HG02678 (cell line): Measurements from ENCODE around the gene PSMB9.
"Not testable (repeated sequence)": the region's sequence is repeated elsewhere in the genome, so short reads cannot be mapped to it uniquely, and the experiment has no call there.

ENCODE experiments used
- ATAC-seq: cut with Tn5 transposase; IDR thresholded peaks from one replicate; pipeline ENCODE4 v1.9.1; 2021; ENCODE audit warnings: mild to moderate bottlenecking, moderate library complexity; ENCODE audit not compliant: unreplicated experiment

Gene PSMB9

DNA sequence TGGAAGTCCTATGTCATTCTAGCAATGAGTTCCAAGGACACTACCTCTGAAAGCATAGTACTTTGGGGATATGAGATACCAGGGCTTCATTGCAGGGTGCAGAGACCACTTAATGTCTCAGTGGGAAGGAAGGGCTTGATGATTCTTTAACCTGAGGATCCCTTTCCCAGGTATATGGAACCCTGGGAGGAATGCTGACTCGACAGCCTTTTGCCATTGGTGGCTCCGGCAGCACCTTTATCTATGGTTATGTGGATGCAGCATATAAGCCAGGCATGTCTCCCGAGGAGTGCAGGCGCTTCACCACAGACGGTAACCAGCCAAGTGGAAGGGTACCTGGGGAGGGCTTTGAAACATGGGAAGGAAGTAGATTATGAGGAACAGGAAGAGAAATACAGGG, 4.2 kb downstream of the PSMB9 start:
- ATAC-seq = no peak

DNA sequence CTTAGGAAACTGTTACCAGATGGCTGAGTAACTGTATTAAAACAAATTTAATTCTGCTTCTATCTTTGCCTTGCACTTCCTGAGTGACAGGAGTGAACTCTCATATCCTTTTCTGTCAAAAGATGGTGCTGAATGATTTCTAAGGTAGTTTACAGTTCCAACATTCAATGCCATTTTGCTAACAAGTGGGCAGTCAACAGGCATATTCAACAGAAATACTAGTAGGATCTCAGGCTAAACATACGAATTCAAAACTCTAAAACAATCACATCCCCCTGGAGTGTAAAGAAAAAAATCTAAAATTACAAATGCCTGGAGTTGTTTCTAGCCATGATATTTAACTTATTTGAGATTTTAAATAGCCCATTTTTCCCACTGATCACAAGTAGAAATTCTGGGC, 6.7 kb downstream of the PSMB9 start:
- no peak for ATAC-seq

DNA sequence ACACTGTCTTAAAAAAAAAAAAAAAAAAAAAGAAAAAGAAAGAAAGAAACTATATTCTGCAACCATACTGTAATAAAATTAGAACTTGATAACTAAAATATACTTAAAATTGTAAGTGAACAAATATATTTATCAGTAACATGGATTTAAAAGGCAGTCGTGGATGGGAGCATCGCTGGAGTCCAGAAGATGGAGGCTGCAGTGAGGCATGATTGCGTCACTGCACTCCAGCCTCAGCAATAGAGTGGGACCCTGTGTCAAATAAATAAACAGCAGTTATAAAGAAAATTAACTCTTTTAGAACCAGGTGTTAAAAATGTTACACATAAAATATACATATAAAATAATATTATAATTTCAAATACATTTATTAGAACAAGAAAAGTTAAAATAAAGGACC, 8.7 kb downstream of the PSMB9 start:
- no peak for ATAC-seq

DNA sequence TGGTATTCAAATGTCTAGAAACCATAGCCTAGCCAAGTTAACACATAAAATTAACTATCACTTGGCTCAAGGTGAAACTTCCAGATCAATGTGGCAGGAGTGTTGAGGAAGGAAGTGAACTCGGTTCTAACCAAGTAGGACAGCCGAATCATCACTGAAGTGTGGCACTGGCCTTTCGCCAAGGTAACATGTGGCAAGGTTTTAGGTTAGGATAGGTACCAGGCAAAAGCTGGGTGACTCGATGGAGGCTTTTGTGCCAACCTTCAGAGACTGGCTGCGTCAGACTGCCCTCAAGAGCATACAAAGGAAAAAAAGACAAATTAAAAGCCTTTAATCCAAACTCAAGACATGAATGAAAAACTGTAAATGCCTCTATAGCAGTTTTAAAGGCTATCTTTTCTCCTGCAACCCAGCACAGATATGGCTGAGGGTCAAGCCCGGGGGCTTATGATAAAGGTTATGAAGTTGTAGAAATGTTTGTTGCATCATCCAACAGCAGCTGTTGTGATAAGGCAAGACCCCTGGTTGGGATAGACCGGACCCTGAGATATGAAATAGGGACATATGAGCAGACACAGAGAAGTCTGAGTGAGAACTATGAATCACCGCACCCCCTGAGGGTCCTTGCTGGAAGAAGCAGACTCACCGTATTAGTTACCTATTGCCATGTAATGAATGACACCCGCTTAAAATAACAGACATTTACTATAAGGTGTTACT, 11.9 kb downstream of the PSMB9 start:
- no peak for ATAC-seq

DNA sequence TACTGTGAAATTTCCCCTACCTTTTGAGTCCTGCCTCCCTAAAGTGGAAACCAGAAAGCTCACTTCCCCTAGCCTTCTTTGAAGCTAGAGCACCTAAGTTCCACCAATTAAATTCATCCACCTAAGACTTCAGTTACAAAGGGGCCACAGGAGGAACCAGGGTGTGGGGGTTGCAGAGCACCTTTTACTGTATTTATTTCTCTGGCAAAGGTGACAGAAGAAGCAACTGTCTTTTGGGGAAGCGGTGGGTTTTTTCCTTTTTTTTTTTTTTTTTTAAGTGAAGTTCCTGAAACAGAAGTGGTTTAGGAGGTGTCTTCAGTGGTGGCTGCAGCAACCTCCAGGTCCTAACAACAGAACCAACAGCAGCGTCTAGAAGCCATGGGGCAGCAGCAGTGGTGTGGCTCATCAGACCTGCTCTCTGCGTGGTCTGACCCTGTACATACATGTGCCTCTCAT, 13.1 kb downstream of the PSMB9 start:
- no peak for ATAC-seq

DNA sequence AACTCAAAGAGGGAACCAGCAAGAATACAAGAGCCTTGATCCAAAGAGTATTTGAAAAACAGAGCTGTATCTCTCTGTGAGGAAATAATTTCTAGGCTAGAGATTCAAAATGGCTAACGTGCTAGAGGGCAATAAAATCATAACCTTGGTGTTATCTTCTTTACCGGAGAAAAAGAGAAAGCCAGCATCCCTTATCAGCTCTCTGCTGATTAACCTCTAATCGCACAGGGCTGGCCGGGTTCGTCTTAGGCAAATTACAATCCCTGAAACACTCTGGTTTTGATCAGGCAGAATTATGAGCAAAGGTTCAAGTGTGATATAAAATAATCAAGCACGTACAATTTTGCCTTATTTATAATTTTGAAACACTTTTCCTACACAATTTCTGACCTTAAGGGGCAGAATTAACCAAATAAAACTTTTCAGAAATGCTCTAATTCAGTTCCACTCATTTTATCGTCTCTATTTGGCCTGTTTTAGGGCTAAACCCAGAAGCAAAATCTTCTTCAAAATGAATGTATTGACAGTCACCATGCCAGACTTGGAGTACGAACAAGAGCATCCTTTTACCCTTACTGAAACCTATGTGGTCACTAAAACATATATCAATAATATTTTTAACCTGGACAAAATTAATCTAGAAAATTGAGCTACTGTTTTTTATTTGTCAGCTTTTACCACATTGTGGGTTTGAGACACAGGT, 13.7 kb downstream of the PSMB9 start:
- ATAC-seq = no peak

DNA sequence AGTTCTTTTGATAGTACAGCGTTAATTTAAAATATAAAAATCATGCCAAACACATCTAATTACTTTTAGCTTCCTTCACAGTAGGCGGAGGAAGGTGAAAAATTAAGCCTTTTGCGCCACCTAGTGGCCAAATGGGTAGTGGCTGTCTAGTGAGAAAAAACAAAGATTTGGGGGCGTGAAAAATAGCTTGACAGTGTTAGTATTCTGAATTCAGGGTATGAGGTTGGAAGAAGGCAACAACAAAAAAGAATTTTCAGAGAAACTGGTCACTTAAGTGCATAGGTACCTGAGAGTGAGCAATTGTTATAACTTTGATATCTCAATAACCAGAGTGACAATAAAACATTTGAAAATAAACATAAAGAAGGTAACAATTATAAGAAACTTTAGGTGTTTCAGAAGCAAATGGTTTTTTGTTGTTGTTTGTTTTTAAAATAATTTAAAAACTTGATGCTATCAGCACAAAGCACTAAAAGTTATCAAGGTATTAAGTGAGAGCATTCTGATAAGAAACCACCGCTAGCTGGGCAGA, 14.3 kb downstream of the PSMB9 start:
- no peak for ATAC-seq

DNA sequence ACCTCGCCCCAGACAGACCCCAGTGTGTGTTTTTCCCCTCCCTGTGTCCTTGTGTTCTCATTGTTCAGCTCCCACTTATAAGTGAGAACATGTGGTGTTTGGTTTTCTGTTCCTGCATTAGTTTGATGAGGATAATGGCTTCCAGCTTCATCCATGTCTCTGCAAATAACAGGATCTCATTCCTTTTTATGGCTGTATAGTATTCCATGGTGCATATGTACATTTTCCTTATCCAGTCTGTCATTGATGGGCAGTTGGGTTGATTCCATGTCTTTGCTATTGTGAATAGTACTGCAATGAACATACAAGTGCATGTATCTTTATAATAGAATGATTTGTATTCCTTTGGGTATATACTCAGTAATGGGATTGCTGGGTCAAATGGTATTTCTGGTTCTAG, 20.0 kb downstream of the PSMB9 start:
- not testable (repeated sequence) for ATAC-seq

DNA sequence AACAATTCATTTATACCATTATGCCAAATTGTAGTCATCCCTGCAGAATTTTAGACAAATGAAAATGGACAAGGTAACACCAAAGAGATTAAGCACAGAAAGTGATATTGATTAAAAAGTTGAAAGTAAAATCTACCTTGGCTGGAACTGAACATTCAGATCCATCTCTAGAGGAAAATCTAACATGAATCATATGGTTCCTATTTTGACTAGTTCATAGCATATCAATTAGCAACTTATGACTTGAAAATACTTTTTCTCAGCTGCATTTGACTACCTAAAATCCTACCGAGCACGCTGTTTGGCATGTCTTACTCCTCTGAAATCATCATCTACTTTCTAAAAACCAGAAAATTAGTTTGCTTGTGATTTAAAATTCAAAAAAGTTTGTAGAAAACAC, 22.6 kb downstream of the PSMB9 start:
- ATAC-seq = no peak

DNA sequence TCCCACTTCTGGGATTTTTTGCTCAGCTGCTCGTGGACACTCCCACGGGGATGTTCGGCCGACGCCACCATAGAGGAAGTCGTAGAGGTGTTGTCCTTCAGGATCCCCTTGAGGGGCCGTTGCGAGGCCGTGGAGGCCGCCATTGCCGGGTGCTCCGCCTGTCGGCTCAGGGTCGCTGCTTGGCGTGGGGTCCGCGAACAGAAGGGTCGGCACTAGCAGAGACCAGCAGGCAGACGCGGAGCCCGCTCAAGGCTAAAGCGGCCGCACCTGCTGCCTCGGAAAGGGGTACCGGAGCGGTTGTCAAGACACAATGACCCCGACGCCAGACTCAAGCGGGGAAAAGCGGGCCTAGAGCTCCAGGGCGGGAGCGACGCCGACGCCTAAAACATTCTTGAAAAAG, 25.7 kb downstream of the PSMB9 start:
- ATAC-seq = no peak

DNA sequence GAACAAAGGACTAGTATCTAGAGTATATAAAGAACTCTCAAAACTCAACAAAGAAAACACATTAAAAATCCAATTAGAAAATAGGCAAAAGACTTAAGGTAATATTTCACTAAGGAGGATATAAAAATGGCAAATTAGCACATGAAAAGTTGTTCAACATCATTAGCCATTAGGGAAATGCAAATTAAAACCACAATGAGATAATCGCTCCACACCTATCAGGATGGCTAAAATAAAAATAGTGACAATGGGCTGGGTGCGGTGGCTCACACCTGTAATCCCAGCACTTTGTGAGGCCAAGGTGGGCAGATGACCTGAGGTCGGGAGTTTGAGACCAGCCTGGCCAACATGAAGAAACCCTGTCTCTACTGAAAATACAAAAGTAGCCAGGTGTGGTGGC, 27.0 kb downstream of the PSMB9 start:
- ATAC-seq = not testable (repeated sequence)

DNA sequence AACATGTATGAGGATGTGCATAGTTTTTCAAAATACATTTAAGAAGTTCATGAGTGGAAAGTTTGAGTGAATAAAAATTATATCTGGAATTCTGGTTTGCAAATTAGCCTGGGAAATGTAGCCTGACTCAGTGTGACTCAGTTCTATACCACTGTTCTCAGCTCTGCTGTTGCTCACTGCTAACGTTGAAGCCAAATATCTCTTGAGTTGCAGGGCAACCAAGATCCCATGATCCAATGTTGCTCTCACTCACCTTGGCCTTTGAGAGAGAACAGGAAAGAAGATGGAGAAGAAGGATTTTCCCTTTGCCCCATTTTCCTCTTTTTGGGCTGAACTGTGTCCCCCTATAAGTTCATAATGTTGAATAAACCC, 28.9 kb downstream of the PSMB9 start:
- no peak for ATAC-seq

DNA sequence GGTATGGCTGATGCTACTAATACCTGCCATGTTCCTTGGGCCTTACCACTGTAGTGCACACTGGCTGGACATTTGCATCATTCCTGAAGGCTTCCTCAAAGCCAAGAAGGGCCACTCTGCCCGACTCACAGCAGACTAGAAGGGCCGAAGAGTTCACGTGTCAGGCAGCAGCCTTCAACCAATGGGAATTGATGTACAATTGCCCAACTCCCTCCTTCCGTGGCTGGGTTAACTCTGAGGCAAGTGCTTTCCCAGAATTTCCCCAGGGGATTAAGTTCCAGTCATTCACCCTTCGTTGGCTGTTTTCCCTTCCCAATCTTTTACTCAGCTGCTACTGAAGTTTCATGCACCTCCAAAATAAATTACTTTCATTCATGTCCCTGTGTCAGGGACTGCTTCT, 29.8 kb downstream of the PSMB9 start:
- ATAC-seq = no peak

DNA sequence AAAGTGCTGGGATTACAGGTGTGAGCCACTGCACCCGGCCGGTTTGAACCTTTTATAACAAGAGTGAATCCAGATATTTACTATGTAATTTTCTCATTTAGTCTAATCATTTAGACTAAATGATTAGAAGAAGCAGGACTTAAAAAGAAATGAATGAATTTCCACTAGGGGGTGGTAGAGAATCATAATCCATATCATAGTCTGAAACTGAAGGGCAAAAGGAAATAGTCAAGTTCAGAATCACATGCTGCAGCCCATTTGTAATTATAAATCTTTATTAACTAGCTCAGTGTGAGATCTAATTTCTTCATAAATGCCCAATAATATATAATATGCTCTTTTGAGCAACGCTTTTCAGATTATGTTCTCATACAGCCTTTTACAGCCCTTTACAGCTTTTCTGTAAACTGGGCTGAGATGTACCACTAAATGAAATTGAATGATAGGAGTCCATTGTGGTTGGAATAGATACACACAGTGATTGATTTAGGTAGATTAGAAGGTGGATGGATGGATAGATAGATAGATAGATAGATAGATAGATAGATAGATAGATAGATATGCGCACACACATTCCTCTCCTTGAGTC, 31.8 kb downstream of the PSMB9 start:
- ATAC-seq = no peak

DNA sequence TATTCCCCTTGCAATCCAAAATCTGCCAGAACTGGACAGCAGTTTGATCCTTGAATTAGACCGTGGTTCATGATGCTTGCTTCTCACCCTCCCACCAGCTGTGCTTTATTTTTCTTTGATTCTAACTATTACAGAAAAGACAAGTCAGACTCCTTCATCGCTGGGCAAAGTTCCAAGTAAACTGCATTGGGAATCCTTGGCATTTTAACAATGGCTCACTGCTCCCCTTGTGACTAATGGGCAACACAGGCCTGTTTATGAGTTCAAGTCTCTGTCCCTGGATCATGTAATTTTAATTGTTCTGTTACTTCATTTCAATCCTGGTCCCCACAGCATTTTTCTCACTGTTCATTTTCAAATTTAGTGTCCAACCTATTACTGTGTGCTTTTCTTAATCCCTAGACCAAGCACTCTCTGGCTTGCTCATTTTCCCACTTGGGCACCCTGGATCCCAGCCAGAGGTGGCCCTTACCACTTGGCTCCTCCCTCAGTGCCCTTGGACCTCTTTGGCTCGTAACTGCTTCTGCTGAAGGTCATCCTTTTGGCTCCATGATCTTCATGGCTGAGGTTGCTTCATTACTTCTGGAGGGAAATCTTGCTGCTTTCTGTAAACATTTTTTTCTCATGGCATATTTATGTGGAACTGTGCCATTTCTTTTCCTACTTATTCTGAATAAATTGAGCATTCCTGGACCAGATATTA, 32.8 kb downstream of the PSMB9 start:
- ATAC-seq = no peak

DNA sequence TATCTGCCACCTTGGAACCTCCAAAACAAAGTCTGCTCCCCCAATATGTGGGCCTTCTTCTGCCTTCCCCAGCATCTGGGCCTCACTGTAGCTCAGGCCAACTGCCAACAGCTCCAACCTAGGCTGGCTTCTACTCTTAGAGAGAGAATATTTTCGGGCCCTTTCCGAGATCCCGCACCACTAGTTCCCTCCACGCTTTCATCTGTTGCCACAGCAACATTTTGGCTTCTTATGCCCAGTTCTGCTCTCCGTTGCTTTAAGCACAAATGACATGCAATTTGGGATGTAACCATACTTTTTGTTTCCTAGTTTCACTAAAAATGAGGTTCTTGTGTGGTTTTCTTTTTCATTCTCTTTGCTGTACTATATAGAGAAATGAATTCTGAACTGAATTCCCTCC, 33.6 kb downstream of the PSMB9 start:
- no peak for ATAC-seq

DNA sequence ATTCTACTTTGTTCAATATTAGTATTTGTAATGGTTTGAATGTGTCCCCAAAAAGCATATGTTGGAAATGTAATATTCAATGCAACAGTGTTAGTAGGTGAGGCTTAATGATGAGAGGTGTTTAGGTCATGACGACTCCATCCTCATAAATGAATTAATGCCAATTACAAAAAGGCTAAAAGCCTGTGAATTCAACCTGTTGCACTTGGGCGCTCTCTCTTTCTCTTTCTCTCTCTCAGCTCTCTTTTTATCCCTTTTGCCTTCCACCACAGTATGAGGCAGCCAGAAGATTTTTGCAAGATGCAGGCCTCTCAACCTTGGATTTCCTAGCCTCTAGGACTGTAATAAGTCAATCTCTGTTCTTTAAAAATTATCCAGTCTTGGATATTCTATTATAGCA, 34.6 kb downstream of the PSMB9 start:
- ATAC-seq = no peak

DNA sequence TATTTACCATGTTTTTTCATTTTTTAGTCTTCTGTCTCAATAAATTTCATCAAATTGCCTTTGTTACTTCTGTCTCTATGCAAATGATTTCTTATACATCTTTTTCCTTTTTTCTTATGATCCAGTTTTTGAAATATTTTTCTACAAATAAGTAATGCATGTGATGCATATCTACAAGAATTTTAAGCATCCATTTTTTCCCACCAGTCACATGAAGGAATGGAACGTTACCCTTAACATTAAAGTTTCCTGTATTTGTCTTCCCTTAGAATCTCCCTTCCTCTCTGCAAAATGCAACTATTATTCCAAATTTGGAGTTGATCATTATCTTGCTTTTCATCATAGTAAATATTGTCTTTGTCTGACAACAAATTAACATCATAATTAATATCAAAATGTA, 35.5 kb downstream of the PSMB9 start:
- no peak for ATAC-seq

DNA sequence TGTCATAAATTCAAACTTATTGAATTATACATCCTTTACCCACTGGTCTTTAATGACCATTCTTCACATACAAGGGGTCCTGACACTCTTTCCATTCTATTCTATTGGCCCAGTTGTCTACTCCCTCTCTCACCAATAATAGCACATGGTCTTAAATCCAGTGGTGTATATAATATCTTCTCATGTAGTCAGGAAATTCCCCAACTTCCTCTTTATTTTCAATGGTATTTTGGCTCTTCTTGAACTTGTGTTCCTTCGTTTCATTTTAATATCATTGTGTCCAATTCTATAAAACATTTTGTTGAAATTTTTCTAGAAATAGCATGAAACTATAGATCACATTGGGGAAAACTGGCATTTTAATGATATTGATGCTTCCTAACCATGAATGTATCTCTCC, 36.8 kb downstream of the PSMB9 start:
- ATAC-seq = no peak

DNA sequence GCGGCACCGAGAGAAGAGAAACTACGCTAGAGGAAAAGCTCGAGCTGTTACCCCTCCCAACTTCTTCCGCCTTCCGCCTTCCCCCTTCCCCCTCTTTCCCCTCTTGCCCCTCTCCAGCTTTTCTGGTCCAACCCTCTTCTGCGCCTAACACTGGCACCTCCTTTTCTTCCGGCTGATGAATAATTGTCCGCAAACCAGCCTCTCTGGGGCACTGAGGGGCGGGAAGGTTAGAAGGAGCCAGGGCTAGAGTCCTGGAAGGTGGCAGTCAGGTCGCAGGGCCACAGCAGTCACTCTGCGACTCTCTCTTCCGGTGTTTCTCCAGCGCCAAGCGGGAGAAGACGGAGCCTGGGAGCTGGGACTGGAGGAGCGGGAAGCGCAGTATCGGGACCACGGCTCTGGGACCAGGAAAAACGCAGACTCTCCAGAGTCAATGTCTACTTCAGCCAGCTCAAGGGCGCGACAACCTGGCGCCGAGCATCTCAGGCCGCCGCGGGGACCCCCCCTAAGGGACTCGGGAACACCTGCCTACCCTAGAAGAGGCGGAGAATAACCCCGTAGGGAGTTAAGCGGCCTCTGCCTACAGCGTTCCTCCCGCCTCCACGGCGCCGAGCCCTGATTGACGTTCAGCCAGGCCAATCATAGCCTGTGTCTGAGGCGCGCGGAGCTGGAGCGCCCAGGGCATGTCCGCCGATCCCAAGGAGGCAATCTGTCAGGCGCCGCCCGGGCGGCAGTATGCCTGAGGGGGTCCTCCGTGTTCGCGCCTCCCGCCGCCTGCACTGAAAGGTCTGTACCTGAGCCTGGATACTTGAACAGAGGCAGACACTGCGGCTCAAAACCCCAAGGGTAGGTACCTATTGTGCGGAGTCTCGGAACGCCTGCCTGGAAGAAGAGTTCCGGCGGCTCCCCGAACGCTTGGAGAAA, 40.4 kb downstream of the PSMB9 start:
- ATAC-seq = peak; percentile 99

DNA sequence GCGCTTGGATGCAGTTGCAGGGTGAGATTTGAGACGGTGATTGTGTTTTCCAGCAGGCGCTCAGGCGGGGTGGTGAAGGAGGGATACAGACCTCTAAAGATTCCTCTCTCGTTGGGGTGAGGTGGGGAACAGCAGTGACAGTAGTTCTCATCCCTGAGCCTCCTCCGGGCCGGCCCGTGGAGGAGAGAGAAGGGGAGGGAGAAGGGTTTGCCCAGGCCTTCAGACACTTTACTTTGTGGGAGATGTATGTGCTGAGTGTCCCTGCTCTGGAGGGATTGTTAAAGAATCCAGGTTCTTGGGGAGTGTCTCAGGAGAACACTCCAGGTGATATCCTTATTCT, 41.0 kb downstream of the PSMB9 start:
- ATAC-seq = no peak
